Measurements from ENCODE around the gene PLCD4. TPM values are rescaled to one million over a fixed set of nuclear protein-coding genes. Genes with fewer than 3 reads are reported as not detected.

The PLCD4 gene
- total RNA-seq, 2 experiments from 2014 or later = 0.34 to 0.49 TPM

GRCh38 chr2:218671097-218671653 lies 63.5 kb downstream of the PLCD4 start:
- ATAC-seq = no peak
- Mint-ChIP-seq H3K4me1 (ENCODE audit: low read depth) (peaks cover 16% of the 10 kb centered on the region), H3K27me3 (no peaks in the 10 kb centered on the region), H3K27ac (peak overlapping the region; percentile 96), H3K4me3 (peak overlapping the region; percentile 96), H3K36me3 (ENCODE audit: low read depth) (peaks cover 11% of the 10 kb centered on the region), H3K9me3 (no peaks in the 10 kb centered on the region)
- no peak for DNase-seq
- CTCF ChIA-PET = interaction anchor here (1.1 to 4.0 kb wide), 7 partner anchors 8 to 227 kb away, joined by 3 to 30 read pairs (median 6); partner anchors contain the start of genes BCS1L, TTLL4 and ZNF142
- intact Hi-C loops (cut with micrococcal nuclease) = no loop called here
- no peak for TF ChIP-seq CTCF (IDR thresholded peaks at IDR 0.05)
- POLR2A ChIA-PET = interaction anchor here (0.9 to 4.4 kb wide), 5 partner anchors 11 to 172 kb away, joined by 3 to 61 read pairs (median 3); partner anchors contain the start of genes BCS1L, TTLL4 and ZNF142

GRCh38 chr2:218671654-218672566 lies 64.2 kb downstream of the PLCD4 start, which contains the start of the genes RNF25 and STK36:
RNF25 (minus strand) TSS chr2:218672002; CDS start chr2:218671970, 32 bp downstream.
STK36 (plus strand) TSS chr2:218672086; CDS start chr2:218672830, 744 bp downstream.
- TF ChIP-seq CTCF (IDR thresholded peaks at IDR 0.05) = no peak
- Mint-ChIP-seq H3K36me3 (ENCODE audit: low read depth) (peaks cover 8% of the 10 kb centered on the region), H3K9me3 (no peaks in the 10 kb centered on the region), H3K4me1 (ENCODE audit: low read depth) (peaks cover 16% of the 10 kb centered on the region), H3K27me3 (no peaks in the 10 kb centered on the region), H3K27ac (peak within 1 kb of the TSS; percentile 96), H3K4me3 (peak within 1 kb of the TSS; percentile 96)
- ChIA-PET POLR2A (interaction anchor here (0.9 to 4.4 kb wide), 7 partner anchors 12 to 272 kb away, joined by 3 to 61 read pairs (median 3); partner anchors contain the start of genes BCS1L, CTDSP1, TTLL4 and ZNF142), CTCF (interaction anchor here (0.9 to 4.0 kb wide), 9 partner anchors 9 to 226 kb away, joined by 3 to 30 read pairs (median 5); partner anchors contain the start of genes BCS1L, TTLL4 and ZNF142)
- peak; percentile 98 for ATAC-seq
- intact Hi-C loops (cut with micrococcal nuclease) = no loop called here
- peak; percentile 90 for DNase-seq

GRCh38 chr2:218679119-218679518 lies 71.4 kb downstream of the PLCD4 start:
- ChIA-PET POLR2A (interaction anchor here (0.8 kb wide), 1 partner anchor 12 kb away, joined by 3 read pairs; no protein-coding TSS in a partner anchor), CTCF (interaction anchor here (1.5 to 4.2 kb wide), 2 partner anchors 8 to 31 kb away, joined by 4 to 15 read pairs; partner anchors contain the start of gene TTLL4)
- intact Hi-C loops (cut with micrococcal nuclease) = no loop called here
- no peak overlapping the region for H3K27ac Mint-ChIP-seq
- H3K36me3 Mint-ChIP-seq (ENCODE audit: low read depth) = no peaks in the 10 kb centered on the region
- H3K27me3 Mint-ChIP-seq = no peaks in the 10 kb centered on the region
- no peak overlapping the region for H3K4me3 Mint-ChIP-seq
- no peak for DNase-seq
- H3K9me3 Mint-ChIP-seq = no peaks in the 10 kb centered on the region
- no peak for TF ChIP-seq CTCF (IDR thresholded peaks at IDR 0.05)
- no peak for ATAC-seq
- H3K4me1 Mint-ChIP-seq (ENCODE audit: low read depth) = no peaks in the 10 kb centered on the region

- Mint-ChIP-seq H3K4me3 (no peak overlapping the region), H3K36me3 (ENCODE audit: low read depth) (no peaks in the 10 kb centered on the region), H3K4me1 (ENCODE audit: low read depth) (no peaks in the 10 kb centered on the region), H3K27ac (no peak overlapping the region), H3K27me3 (no peaks in the 10 kb centered on the region), H3K9me3 (no peaks in the 10 kb centered on the region)
- no peak for TF ChIP-seq CTCF (IDR thresholded peaks at IDR 0.05)
- CTCF ChIA-PET = interaction anchor here (1.5 kb wide), 1 partner anchor 30 kb away, joined by 4 read pairs; the partner anchor contains the start of gene TTLL4
- ATAC-seq (no peak), DNase-seq (no peak)
- POLR2A ChIA-PET = interaction anchor here (0.5 to 0.8 kb wide), 2 partner anchors 12 to 279 kb away, joined by 3 read pairs; partner anchors contain the start of gene CDK5R2
- intact Hi-C loops (cut with micrococcal nuclease) = no loop called here
Observed at GRCh38 chr2:218680061-218680460, 72.4 kb downstream of the PLCD4 start.

Other genes starting within 250 kb of the PLCD4 start
- gene SLC11A1, start 225.6 kb upstream of the PLCD4 start, total RNA-seq = under 1 TPM; 0.13 to 0.23 TPM
- gene CTDSP1, start 208.0 kb upstream of the PLCD4 start, total RNA-seq = 10 to 100 TPM; 85.8 to 94.7 TPM
- gene VIL1, start 188.8 kb upstream of the PLCD4 start, total RNA-seq = not detected
- 10 to 100 TPM; 51.7 to 53.2 TPM for gene USP37, start 39.5 kb upstream of the PLCD4 start, total RNA-seq
- gene CNOT9, start 39.1 kb upstream of the PLCD4 start, total RNA-seq = 100 to 1,000 TPM; 106 to 119 TPM
- gene ZNF142, start 51.7 kb downstream of the PLCD4 start, total RNA-seq = 10 to 100 TPM; 30.4 to 33.7 TPM
- gene BCS1L, start 51.8 kb downstream of the PLCD4 start, total RNA-seq = 10 to 100 TPM; 69.6 to 76.3 TPM
- gene RNF25, start 64.1 kb downstream of the PLCD4 start, total RNA-seq = 10 to 100 TPM; 14.7 to 17.0 TPM
- gene STK36, start 64.2 kb downstream of the PLCD4 start, total RNA-seq = 10 to 100 TPM; 11.6 to 14.9 TPM
- gene TTLL4, start 102.9 kb downstream of the PLCD4 start, total RNA-seq = 10 to 100 TPM; 32.2 to 36.6 TPM
- gene CYP27A1, start 174.2 kb downstream of the PLCD4 start, total RNA-seq = under 1 TPM; 0.14 to 0.18 TPM
- gene PRKAG3, start 223.9 kb downstream of the PLCD4 start, total RNA-seq = not detected

All from activated CD8-positive, alpha-beta T cell treated with anti-CD3 and anti-CD28 coated beads for 36 hours (primary cell).